HG03097 (cell line): ENCODE results near the gene JAML.

ENCODE experiments used
- ATAC-seq: cut with Tn5 transposase; IDR thresholded peaks from one replicate; pipeline ENCODE4 v1.9.1; 2021; ENCODE audit not compliant: unreplicated experiment, low FRiP score

The JAML gene, protein sequence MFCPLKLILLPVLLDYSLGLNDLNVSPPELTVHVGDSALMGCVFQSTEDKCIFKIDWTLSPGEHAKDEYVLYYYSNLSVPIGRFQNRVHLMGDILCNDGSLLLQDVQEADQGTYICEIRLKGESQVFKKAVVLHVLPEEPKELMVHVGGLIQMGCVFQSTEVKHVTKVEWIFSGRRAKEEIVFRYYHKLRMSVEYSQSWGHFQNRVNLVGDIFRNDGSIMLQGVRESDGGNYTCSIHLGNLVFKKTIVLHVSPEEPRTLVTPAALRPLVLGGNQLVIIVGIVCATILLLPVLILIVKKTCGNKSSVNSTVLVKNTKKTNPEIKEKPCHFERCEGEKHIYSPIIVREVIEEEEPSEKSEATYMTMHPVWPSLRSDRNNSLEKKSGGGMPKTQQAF

DNA sequence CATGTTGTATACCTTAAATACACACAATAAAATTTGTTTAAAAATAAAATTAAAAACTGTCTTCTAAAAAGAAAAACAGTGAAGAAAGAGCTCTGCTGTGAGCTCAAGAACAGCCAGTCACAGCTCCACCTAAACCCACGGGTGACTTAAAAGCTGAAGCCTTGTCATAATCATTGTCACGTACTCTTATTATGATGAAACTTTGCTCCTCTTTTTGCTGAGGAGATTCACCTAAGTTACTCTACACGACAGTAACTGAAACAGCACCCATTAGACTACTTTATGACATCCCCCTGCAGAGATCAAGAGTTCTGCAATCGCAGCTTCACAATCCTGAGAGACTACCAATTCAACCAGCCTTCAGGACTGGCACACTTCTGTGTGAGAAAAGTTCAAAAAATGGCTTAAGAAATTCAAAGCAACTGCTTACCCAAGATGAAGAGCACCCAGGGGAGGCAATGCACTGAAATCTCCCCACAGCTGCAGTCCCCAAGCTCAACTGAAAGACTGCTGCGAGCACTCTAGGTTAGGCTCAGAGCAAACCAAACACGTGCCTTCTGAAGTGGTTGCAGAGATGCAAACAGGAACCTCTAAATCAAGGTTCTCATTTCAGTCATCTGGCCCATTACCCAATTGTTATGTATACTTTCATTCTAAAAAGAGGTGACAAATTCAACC lies at the start of gene JAML:
JAML (minus strand) TSS at position 501 of the 678 bp plus-strand sequence. CDS start 10,145 bp downstream, outside the sequence.
- ATAC-seq, result no peak

DNA sequence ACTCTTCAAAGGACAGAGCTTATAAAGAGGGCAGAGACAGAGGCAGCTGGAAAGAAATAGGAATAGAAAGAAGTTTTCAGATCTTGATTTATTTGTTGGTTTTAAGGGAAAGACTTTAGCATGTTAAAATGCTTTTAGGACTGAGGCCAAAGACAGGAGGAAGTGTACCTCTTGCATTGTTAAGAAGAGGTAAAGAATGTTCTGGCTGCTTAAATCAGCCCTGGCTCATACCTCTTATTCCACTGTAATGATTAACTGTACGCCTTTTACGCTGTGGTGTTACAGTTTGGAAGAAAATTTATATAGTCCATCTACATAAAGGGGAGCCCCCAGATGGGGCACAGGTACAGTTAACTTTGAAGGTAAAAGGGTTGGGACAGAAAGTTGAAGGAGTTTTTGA lies 49.4 kb upstream of the JAML start:
- ATAC-seq, result no peak

DNA sequence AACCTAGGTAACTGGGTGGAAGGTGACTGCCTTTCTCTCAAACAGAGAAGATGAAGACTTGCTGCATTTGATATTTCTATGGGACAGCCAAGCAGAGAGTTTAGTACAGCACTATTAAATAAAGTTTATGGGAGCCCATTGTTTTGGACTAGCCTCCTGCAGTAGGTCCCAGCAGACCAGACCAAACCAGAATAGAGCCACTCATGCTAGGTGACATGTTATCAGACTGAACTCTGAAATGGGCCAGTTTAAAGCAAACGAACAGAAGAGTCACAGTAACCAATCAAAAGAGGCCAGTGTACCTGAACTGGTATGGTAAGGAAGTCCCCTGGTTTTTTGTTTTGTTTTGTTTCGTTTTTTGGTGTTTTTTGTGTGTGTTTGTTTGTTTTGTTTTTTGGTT lies 47.2 kb upstream of the JAML start:
- ATAC-seq, result no peak

DNA sequence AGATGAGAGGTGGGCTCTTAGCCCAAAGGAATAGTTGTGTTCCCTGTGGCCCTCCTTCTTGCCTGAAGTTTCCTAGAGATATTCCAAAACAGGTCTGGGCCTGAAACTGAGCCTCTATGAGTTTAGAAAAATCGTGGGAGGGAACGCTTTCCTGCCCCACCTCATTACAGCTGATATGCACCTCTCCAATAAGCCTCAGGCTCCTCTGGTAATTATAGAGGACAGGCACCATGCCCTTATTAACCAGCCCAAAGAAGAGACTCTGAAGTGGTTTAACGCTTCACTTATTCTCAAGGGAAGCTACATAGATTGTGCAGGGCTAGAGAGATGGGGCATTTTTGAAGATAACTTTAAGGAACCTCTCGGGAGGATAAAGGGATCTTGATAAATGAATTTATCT lies 42.7 kb upstream of the JAML start:
- no peak for ATAC-seq

DNA sequence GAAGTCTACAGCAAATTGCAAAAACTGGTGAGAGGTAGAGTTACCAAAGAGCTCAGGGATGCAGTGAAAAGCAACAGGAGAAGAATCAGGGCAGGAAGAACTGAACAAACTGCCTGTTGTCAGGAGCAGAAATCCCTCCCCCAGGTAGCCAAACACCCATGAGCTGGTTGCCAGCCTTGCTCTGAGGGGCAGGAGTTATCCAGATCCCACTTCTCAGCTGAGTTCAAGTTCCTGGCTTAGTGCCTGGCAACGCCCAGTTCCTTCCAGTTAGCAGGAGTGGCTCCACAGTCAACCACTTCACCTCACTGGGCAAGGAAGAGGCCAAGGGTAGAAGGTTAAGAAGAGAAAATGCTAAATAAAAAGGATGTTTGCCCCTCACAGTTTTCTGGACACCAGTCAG lies 41.1 kb upstream of the JAML start:
- no peak for ATAC-seq

DNA sequence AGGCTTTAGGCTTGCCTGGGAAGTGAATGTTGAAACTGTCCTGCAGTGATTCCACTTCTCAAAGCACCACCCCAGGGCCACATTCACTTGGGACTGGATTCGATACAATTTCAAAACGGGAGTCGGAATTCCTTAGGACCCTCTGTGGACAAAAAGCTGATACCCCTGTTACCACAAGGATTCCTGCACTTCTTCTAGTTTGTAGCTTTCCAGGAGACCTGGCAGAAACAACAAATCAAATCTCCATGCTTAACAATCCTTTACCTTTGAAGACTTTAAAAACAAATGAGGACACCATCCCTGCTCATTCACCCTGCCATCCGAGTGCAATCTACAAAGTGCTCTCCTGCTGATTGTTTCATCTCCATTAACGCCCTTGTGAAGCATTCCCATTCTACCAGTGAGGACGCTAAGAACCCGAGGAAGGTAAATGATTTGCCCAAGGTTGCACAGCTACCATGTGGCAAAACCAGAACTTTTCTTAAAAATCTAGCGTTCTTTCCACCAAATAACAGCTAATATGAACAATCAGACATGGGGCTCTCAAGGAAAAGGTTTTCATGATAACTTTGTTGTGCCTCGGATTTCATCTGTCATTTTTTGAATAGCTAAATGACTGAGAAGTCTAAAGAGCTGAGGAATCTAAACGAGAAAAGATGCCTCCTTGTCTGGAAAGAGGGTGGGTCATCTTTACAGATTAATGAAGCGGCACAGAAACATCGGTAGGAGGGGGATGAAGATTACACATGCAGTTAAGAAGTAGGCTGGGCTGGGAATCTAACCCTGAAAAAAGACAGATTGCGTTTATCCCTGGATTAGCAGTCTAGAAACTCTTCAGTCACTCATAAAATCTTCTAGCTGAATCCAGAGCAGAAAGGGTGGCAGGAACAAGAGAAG lies 40.0 kb upstream of the JAML start:
- no peak for ATAC-seq

DNA sequence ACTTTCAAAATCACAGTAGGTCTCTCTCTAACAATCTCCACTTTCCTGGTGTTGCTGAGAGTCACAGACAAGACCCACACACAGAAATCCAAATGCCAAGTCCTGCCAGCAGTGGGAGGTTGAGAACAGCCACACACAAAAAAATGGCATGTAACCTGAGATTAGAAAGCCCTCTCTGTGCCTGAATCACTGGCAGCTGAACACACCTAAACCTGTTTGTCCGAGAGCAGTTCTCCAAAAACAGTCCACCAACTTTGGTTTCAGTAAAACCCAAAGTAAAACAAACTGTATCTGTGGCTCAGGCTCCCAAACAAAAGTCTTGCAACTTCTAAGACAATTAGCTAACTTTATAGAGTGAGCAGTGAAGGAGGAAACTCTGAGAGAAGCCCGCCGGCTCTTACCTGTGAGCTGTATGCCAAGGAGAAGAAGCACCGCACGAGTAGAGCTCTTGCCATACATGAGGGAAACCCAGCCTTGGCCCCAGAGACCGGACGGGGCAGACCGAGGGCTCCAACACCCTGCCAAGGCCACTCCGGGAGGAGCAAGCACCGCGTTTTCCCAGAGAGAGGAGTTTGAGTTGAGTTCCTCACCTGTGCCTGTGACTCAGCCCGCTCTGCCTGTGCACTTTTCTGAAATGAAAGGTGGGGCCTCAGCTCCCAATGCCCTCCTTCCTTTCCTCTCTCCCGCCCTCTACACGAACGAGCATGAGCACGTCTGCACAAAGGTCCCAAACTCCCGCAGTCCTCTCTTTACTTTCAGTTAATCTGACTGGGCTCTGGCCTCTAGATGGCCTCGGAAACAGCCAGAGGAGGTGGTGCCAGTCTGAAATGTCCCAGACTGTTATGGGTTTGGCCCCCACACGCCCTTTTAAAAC lies 39.1 kb upstream of the JAML start, which contains the start of gene MPZL2:
MPZL2 (minus strand) TSS at position 603 of the 874 bp plus-strand sequence; CDS start at position 459, 144 bp downstream.
- no peak for ATAC-seq

DNA sequence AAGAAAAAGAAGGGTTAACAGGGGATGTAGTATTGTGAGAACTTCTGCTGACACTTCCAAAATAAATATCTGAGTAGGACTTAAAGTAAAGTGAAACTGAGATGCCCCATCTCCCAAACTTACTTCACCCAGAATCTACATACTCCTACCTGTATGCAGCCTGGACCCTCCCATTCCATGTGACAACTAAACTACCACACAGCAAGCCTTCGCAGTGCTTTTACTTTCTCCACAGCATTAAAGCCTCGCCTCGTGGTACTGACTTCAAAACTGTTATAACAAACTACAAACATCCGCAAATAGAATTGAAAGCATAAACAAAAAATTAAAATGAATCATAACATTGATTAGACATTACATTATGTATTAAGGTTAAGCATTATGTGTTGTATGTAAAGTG lies 38.3 kb upstream of the JAML start:
- ATAC-seq, result no peak

DNA sequence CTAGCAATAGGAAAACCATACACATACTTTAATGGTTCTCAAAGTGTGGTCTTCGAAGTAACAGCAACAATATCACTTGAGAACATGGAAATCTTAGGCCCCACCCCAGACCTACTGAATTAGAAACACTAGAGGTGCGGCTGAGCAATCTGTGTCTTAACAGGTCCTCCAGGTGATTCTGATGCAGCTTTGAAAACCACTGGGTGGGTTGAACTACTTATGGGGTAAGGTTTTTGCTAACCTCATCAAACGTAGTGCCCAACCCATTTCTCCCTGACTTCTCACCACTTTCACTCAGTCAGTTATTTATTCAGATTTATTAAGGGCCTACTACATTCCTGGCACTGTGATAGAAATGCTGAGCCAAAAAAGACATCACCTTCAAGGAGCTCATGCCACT lies 35.5 kb upstream of the JAML start:
- no peak for ATAC-seq

DNA sequence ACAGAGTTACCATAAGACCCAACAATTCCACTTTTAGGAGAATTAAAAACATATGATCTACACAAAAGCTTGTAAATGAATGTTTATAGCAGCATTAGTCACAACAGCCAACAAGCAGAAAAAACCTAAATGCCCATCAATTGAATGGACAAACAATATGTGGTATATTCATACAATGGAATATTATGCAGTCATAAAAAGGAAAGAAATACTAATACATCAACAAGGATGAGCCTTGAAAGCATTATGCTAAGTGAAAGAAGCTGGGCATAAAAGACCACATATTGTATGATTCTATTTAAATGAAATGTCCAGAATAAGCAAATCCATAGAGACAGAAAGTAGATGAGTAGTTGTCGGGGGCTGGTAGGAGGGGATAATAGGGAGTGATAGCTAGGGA lies 34.3 kb upstream of the JAML start:
- ATAC-seq, result no peak

DNA sequence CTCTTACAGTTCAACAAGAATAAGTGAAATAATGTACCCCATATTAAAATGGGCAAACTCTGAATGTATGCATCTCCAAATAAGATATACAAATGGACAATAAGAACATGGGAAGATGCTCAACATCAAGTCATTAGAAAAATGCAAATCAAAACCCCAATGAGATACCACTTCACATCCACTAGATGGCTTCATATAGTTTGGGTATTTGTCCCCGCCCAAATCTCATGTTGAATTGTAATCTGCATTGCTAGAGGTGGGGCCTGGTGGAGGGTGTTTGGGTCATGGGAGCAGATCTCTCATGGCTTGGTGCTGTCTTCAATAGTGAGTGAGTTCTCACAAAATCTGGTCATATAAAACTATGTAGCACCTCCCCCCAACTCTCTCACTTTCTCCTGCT lies 33.6 kb upstream of the JAML start:
- ATAC-seq, result no peak

DNA sequence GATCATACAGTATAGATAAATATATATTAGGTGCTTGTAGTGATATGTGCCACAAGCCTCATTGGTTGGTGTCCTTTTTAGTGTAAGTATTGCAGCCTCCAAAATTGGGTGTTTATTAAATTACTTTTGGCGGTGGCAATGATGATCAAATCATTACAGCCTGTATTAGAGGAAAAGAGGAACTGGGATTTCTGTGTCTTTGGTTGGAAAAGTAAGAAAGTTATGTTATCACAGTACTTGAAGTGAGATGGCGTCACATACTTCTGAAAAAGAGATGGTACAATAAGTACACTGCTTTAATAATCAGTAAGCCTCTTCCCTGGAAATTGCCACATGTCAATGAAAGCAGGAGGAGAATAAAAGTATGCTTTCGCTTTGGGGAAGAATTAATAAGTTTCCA lies 27.9 kb upstream of the JAML start:
- no peak for ATAC-seq

DNA sequence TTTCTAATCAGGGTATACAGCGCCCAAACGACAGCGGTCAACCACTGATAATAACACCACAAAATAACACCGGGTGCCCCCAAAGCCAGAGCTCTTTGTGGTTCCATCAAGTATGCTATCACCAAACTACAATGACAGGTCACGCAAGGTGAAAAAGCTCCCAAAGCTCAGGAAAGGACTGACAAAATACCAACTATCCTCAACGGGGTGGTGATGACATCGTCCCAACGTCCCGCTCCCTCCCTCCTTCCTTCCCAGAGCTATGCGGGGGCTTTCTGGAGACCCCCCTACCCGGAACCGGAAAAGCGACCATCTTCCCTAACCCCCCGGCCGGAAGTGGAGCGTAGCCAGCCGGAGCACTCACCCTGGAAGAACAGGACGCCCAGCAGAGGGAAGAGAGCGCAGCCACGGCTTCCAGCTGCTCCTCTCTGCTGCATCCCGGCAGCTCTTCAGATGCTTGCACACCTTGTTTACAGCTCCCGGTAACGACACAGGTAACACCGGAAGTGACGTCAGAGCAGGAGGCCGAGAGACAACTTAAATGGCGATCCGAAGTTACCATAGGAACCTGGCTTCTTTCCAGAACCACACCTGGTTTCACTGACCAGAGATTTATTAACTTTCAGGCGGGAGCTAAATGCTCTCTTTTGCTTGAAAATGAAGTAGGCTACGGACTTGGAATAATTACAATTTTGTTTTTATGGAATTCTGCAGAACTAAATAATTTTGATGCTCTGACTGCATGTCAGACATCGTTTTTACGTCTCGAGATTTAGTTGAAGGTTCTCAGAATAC lies 27.2 kb upstream of the JAML start, which contains the start of gene MPZL3:
MPZL3 (minus strand) TSS at position 508 of the 795 bp plus-strand sequence; CDS start at position 437, 71 bp downstream.
- ATAC-seq, result peak; percentile 69

DNA sequence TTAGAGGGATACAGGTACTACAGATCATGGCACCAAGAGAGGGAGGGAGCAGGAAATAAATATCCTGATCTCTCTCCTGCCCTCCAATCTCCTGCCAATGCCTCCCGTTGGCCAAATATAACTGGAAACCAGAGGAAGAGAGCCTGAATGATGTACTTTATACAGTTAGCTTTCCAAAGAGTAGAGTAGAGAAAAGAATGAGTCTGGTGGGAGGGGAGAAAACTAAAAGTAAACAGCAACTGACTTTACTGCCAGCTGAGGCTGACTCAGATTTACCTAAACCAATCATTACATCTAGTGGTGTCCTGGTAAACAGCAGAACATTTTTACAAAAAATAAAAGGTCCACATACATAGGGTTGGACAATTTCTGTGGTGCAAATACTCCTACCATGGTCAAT lies 22.2 kb upstream of the JAML start:
- no peak for ATAC-seq

DNA sequence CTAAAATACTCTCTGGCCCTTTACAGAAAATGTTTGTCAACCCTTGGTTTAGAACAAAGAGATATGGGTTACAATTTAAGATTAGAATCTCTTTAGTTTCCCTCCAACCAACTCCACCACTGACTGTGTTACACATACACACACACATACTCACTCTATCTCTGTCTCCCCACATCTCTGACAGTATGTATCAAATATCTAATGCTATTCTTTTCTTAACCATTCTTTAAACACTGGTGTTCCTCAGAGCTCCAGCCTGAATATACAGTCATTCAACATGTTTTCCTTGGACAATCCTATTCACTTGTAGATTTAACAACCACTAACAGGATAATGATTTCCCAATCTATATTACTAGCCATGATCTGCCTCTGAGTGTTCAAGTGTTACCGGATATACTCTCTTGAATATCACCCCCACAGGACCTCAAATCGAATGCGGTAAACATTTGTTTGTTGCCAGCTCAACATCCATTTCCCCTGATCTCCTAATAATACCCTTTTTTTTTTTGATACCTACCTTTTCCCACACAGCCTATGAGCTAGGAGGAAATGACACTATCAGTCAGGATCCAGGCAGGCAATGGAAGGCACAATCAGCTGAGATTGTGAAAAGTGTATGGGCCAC lies 21.2 kb upstream of the JAML start:
- ATAC-seq, result no peak

DNA sequence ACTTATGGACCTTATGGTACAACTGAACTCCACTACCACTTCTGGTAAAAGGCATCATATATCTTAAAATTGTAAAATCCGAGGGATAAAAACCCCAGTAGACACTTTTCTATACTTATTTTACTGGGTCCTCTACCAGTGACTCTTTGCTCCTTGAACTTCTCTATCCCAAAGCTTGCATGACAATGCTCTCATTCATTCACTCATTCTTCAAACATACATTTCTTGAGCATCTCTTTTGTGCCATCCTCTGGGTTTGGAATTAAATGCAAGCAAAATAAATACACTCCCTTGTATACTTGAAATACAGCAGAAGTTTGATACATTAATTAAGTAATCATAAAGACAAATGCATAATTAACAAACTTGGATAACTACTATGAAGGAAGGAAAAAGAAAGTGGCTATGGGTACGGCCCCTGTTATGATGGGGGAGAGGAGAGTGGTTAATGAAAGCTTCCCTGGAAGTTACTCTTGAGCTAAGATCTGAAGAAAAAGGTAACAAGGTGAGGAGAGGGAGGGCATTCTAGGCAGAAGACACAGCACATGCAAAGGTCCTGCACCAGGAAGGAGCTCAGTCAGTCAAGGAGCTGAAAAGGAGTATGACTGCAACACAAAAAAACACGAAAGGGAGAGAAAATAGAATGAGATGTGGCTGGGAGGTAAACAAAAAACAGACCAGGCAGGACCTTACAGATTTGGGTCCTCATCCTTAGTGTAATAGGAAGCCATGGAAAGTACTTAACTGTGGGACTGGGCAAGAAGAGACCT lies 19.4 kb upstream of the JAML start:
- ATAC-seq, result no peak

DNA sequence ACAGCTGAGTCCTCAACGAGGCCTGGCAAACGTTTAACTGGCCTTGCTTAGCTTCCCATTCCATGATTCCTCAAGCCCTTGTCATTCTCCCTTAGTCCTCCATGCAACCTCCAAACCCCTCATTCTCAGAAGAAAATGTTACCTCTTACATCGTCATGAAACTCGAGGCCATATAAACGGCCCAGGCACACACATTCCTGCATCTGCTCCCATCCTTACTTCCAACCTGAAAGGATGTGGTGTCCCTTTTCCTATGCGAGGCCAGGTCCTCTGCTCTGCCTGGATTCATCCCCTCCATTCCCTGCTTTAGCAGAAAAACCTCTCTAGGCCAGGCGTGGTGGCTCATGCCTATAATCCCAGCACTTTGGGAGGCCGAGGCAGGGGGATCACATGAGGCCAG lies 18.4 kb upstream of the JAML start:
- no peak for ATAC-seq

DNA sequence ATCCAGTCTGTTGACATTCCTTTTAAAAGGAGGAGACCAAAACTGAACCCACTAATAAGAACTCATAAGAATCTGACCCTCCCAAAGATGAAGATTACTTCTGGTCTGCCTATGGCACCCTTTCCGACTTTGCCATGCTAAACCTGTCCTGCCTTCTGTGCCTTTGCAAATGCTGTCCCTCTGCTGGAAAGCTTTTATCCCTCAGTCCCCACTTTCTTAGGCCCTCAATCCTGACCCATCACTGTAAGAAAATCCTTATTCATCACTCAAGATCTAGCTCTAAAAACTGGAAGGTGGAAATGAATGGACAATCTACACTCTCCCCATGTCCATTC lies 16.9 kb upstream of the JAML start:
- no peak for ATAC-seq
